ENCODE results near the gene ADAMTS6.

GRCh38 chr5:65141493-65141892 is 340.2 kb downstream of the ADAMTS6 start:
- TF ChIP-seq EP300 (IDR thresholded peaks at IDR 0.05) (no peak), CTCF (IDR thresholded peaks at IDR 0.05) (no peak), POLR2A (IDR thresholded peaks at IDR 0.05) (no peak)

All from tibial nerve (tissue), 4 donors.